ENCODE measurements around the gene MAGEC1. TPM values are rescaled to one million over a fixed set of nuclear protein-coding genes. Genes with fewer than 3 reads are reported as not detected.
"Not testable (repeated sequence)": the region's sequence is repeated elsewhere in the genome, so short reads cannot be mapped to it uniquely, and the experiment has no call there.

The MAGEC1 gene
- total RNA-seq: not detected

- CTCF ChIA-PET: no interaction called here
- POLR2A ChIA-PET: no interaction called here
These were observed at the start of gene MAGEC1 for GRCh38 chrX:141903400-141904155. Gene MAGEC1, plus strand, starts transcription at chrX:141903894. Its CDS starts 1,179 bp downstream, at chrX:141905073.

- CTCF ChIA-PET: no interaction called here
- POLR2A ChIA-PET: no interaction called here
These were observed 46.2 kb upstream of the MAGEC1 start for GRCh38 chrX:141857479-141857878.

- CTCF ChIA-PET: no interaction called here
- POLR2A ChIA-PET: no interaction called here
These were observed 24.1 kb upstream of the MAGEC1 start for GRCh38 chrX:141879616-141880015.

GRCh38 chrX:141888811-141889210 is 14.9 kb upstream of the MAGEC1 start:
- POLR2A ChIA-PET, CTCF ChIA-PET: not testable (repeated sequence)

GRCh38 chrX:141894733-141895132 is 9.0 kb upstream of the MAGEC1 start:
- CTCF ChIA-PET: no interaction called here
- POLR2A ChIA-PET: no interaction called here

GRCh38 chrX:141897690-141898089 is 6.0 kb upstream of the MAGEC1 start:
- ChIA-PET CTCF (no interaction called here), POLR2A (no interaction called here)

- ChIA-PET CTCF (no interaction called here), POLR2A (no interaction called here)
These were observed 1.3 kb upstream of the MAGEC1 start for GRCh38 chrX:141902366-141902765.

- POLR2A ChIA-PET: no interaction called here
- CTCF ChIA-PET: no interaction called here
These were observed 568 bp downstream of the MAGEC1 start for GRCh38 chrX:141904262-141904661.

- ChIA-PET POLR2A (no interaction called here), CTCF (no interaction called here)
These were observed 14.1 kb downstream of the MAGEC1 start for GRCh38 chrX:141917801-141918200.

- CTCF ChIA-PET: no interaction called here
- POLR2A ChIA-PET: no interaction called here
These were observed 20.6 kb downstream of the MAGEC1 start for GRCh38 chrX:141924293-141924692.

- POLR2A ChIA-PET: no interaction called here
- CTCF ChIA-PET: no interaction called here
These were observed 24.7 kb downstream of the MAGEC1 start for GRCh38 chrX:141928432-141928831.

- ChIA-PET POLR2A (no interaction called here), CTCF (no interaction called here)
These were observed 30.5 kb downstream of the MAGEC1 start for GRCh38 chrX:141934059-141934641.

GRCh38 chrX:141935645-141936044 is 32.0 kb downstream of the MAGEC1 start:
- ChIA-PET POLR2A (no interaction called here), CTCF (no interaction called here)

- CTCF ChIA-PET: no interaction called here
- POLR2A ChIA-PET: no interaction called here
These were observed 32.4 kb downstream of the MAGEC1 start for GRCh38 chrX:141936080-141936479.

- CTCF ChIA-PET: no interaction called here
- POLR2A ChIA-PET: no interaction called here
These were observed 37.5 kb downstream of the MAGEC1 start for GRCh38 chrX:141941234-141941633.

- ChIA-PET POLR2A (no interaction called here), CTCF (no interaction called here)
These were observed 41.7 kb downstream of the MAGEC1 start for GRCh38 chrX:141945426-141945825.

- ChIA-PET POLR2A (no interaction called here), CTCF (no interaction called here)
These were observed 43.7 kb downstream of the MAGEC1 start for GRCh38 chrX:141947350-141947749.

GRCh38 chrX:141952603-141953002 is 48.9 kb downstream of the MAGEC1 start:
- POLR2A ChIA-PET: no interaction called here
- CTCF ChIA-PET: no interaction called here

- POLR2A ChIA-PET: interaction anchor here (0.6 kb wide), 1 partner anchor 41 kb away, joined by 3 read pairs; no protein-coding TSS in a partner anchor
- CTCF ChIA-PET: no interaction called here
These were observed 55.0 kb downstream of the MAGEC1 start for GRCh38 chrX:141958675-141959074.

Measured in activated CD8-positive, alpha-beta memory T cell treated with anti-CD3 and anti-CD28 coated beads for 36 hours (primary cell).